NOMO-1 (cell line): ENCODE data around the gene TRPT1.

Experiments used
- DNase-seq, 2 experiments: peaks; one replicate each; lab custom pipeline; 2025; ENCODE audit not compliant: unreplicated experiment in 2 of 2; lab: John Stamatoyannopoulos, UW

TRPT1 gene

GRCh38 chr11:64231546-64231945, 5.6 kb upstream of the TRPT1 start:
- DNase-seq = no peak

GRCh38 chr11:64230985-64231365, 5.0 kb upstream of the TRPT1 start:
- peak; percentile 47 to 67 for DNase-seq

GRCh38 chr11:64230171-64230984, 4.4 kb upstream of the TRPT1 start, which contains the start of gene DNAJC4:
Gene DNAJC4 (plus strand): TSS chr11:64230548. CDS start chr11:64230855, 307 bp downstream.
- DNase-seq = peak; percentile 85 to 89

- DNase-seq = no peak
Measured at GRCh38 chr11:64229744-64230170, 3.8 kb upstream of the TRPT1 start.

GRCh38 chr11:64229090-64229743, 3.2 kb upstream of the TRPT1 start:
- no peak for DNase-seq

- no peak for DNase-seq
Measured at GRCh38 chr11:64227405-64227956, 1.5 kb upstream of the TRPT1 start.

- peak; percentile 64 to 65 for DNase-seq
Measured at GRCh38 chr11:64226507-64227051, 593 bp upstream of the TRPT1 start.

GRCh38 chr11:64224891-64225607, 937 bp downstream of the TRPT1 start:
- no peak for DNase-seq

GRCh38 chr11:64224151-64224890, 1.7 kb downstream of the TRPT1 start:
- no peak for DNase-seq

GRCh38 chr11:64223001-64223651, 2.9 kb downstream of the TRPT1 start:
- DNase-seq = no peak

- DNase-seq = no peak
Measured at GRCh38 chr11:64222651-64223000, 3.4 kb downstream of the TRPT1 start.

GRCh38 chr11:64220798-64221197, 5.2 kb downstream of the TRPT1 start:
- DNase-seq = no peak

- no peak for DNase-seq
Measured at GRCh38 chr11:64220271-64220670, 5.7 kb downstream of the TRPT1 start.

GRCh38 chr11:64219755-64220154, 6.2 kb downstream of the TRPT1 start:
- DNase-seq = no peak

GRCh38 chr11:64219354-64219684, 6.7 kb downstream of the TRPT1 start:
- DNase-seq = no peak

GRCh38 chr11:64218628-64219353, 7.2 kb downstream of the TRPT1 start:
- no peak for DNase-seq

- DNase-seq = no peak
Measured at GRCh38 chr11:64216879-64217278, 9.1 kb downstream of the TRPT1 start.

GRCh38 chr11:64211181-64211872, 14.7 kb downstream of the TRPT1 start:
- DNase-seq = no peak
